ENCODE measurements around the gene NEU3.

Gene NEU3

DNA sequence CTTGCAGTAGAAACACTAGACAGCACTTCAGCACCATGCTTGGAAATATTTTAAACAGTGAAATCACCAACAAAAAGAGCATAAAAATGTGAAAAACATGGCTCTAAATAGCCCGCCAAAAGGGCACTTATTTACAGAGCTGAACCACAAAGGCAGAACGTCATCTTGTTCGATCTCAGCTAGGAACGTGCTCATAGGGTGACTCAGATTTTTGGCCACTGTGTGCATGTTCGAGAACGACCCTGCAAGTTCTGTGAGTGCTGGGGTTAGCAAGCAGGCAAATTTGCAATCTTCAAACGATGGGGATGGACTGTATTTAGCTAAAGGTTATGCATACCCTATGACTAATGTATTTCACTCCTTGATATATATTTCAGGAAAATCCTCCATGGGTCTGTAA is 77.3 kb downstream of the NEU3 start:
- Histone ChIP-seq H3K4me1 (ENCODE audit: control insufficient read depth, insufficient read depth, low read length) (no peaks in the 10 kb centered on the region), H3K9ac (ENCODE audit: low read depth, low read length) (no peak overlapping the region), H3K27me3 (ENCODE audit: control insufficient read depth, insufficient read depth, low read length) (no peaks in the 10 kb centered on the region), H3K27ac (ENCODE audit: low read depth, low read length) (no peak overlapping the region), H3K4me3 (ENCODE audit: low read depth, low read length) (no peak overlapping the region), H3K9me3 (ENCODE audit: control insufficient read depth, insufficient read depth, low read length) (no peaks in the 10 kb centered on the region), H3K36me3 (ENCODE audit: control insufficient read depth, insufficient read depth, low read length) (no peaks in the 10 kb centered on the region)
